ENCODE data around the gene LBHD2. TPM values are rescaled to one million over a fixed set of nuclear protein-coding genes. Genes with fewer than 3 reads are reported as not detected.

Gene LBHD2
- total RNA-seq, 6 experiments from 2014 or later, result not detected

DNA sequence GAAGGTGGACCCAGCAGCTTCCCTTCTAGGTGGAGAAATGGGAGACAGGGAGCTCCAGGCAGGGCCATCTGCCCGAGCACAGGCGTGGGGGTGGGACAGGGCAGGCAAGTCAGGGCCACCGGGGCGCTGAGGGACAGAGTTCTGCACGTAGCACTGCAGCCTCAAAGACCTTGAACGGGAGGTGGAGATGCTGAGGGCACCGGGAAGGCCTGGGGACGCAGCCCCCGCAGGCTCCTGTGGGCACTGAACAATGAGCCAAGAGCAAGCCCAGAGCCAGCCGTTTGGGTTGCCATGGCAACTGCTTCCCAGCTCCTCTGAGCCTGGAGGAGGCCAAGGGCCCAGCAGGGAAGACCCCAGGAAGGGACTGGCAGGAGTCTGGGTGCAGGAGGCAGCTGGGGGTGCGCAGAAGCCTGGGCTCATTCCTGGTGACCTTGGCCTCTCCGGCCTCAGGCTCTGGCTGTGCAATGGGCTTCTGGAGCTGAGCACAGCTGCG, 3.4 kb downstream of the LBHD2 start:
- Histone ChIP-seq H3K27ac (no peak overlapping the region), H3K27me3 (no peaks in the 10 kb centered on the region), H3K4me1 (peaks cover 0 to 9% (median 0%) of the 10 kb centered on the region in 4 donors), H3K4me3 (no peak overlapping the region), H3K36me3 (no peaks in the 10 kb centered on the region), H3K9me3 (no peaks in the 10 kb centered on the region)
- 72% methylated on average over 6 of the region's 13 CpGs for WGBS (ENCODE audit: insufficient coverage, low coverage, low lambda C conversion rate, missing lambda C conversion rate)
- DNase-seq (peak in 2 of 3 donors; percentile 15 to 44), ATAC-seq (no peak)
- TF ChIP-seq POLR2A (IDR thresholded peaks at IDR 0.05), result no peak
- TF ChIP-seq, protein P1, sequence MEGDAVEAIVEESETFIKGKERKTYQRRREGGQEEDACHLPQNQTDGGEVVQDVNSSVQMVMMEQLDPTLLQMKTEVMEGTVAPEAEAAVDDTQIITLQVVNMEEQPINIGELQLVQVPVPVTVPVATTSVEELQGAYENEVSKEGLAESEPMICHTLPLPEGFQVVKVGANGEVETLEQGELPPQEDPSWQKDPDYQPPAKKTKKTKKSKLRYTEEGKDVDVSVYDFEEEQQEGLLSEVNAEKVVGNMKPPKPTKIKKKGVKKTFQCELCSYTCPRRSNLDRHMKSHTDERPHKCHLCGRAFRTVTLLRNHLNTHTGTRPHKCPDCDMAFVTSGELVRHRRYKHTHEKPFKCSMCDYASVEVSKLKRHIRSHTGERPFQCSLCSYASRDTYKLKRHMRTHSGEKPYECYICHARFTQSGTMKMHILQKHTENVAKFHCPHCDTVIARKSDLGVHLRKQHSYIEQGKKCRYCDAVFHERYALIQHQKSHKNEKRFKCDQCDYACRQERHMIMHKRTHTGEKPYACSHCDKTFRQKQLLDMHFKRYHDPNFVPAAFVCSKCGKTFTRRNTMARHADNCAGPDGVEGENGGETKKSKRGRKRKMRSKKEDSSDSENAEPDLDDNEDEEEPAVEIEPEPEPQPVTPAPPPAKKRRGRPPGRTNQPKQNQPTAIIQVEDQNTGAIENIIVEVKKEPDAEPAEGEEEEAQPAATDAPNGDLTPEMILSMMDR (IDR thresholded peaks at IDR 0.05), result no peak
- intact Hi-C loops (cut with DNase I), result no loop called here

DNA sequence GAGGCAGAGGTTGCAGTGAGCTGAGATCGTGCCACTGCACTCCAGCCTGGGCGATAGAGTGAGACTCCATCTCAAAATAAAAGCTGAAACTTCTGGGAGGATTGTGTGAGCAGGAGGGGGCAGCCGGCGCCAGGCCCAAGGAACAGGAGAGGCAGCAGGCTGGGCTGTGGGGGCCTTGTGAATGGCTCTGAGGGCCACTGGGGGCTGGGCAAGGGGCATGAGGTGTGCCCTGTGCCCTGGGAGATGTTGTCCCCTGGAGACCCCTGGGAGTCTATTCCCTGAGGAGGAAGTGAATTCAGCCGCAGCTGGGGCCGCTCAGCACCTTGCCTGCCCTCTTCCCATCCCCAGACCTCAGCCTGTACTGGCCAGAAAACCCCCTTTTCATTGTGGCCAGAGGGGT, 4.9 kb downstream of the LBHD2 start:
- Histone ChIP-seq H3K27me3 (no peaks in the 10 kb centered on the region), H3K27ac (no peak overlapping the region), H3K4me1 (peaks cover 0 to 9% (median 0%) of the 10 kb centered on the region in 4 donors), H3K4me3 (no peak overlapping the region), H3K36me3 (no peaks in the 10 kb centered on the region), H3K9me3 (no peaks in the 10 kb centered on the region)
- intact Hi-C loops (cut with DNase I), result no loop called here
- ATAC-seq (no peak), DNase-seq (peak in 1 of 3 donors; percentile 3)
- TF ChIP-seq, protein P1 (IDR thresholded peaks at IDR 0.05), result no peak
- no peak for TF ChIP-seq POLR2A (IDR thresholded peaks at IDR 0.05)
- WGBS (ENCODE audit: insufficient coverage, low coverage, low lambda C conversion rate, missing lambda C conversion rate), result 80% methylated on average over 1 of the region's 6 CpGs

DNA sequence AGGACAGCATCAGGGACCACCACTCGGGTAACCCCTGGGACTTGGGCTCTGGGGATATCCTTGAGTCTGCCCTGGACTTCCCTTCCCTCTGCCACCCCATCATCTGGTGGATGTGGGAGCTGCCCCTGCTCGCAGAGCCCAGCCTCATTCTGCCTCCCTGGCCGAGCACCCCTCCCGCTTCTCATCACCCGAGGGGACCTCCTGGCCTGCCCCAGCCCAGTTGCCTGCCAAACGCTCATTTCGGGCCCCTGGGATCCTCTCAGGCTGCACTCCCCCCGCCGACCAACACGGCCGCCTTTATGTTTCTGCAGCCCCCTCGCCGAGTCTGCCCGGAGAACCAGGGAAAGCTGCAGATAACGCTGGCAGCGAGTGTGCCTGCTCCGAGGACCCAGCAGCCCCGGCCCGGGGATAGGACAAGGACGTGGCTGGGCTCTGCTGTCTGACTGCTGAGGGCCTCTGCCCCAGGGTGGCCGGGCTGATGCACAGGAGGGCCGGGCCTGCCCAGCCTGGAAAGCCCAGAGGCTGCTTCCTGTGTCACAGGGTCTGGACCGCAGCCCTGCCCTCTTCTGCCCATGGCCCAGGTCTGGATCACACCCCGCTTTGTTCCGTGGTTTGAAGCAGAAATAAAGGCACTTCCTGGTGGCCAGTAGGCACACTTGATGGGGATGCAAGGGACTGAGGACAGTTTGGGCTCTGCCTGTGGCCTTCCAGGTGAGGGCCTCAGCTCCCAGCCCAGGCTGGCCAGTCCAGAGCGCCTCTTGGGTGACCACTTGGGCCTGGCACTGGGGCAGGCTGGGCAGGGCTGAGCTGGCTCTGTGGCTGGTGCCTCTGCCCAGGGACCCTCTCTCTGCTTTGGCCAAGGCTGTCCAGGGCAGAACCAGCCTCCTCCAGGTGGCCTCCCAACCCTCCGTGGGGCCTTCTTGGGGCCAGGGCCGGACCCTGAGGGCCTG, 5.7 kb downstream of the LBHD2 start:
- 100% methylated on average over 2 of the region's 28 CpGs for WGBS (ENCODE audit: insufficient coverage, low coverage, low lambda C conversion rate, missing lambda C conversion rate)
- intact Hi-C loops (cut with DNase I), result no loop called here

DNA sequence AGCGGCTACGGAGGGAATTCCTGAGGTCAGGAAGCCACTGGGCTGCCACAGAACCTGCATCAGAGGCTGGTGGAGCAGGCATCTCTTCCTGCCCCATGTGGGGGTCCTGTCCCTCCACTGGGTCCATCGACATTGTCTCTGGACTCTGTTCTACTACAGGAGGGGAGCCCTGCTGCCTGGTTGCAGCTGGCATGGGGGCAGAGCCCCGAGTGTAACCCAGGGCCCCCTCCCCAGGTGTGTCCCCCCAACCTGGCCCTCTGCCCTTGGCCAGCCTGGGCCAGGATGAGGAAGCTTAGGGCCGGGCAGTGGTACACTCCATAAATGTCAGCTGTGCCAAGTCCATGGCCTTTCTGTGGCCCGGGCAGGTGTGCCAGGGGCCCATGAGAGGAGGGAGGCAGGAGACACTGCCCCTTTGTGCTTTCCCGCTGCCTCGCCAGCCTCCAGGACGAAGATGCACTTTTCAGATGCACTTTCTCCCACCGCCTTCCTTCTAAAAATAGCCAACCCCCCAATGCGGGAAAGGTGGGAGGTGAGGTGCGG, 6.5 kb downstream of the LBHD2 start:
- H3K36me3 ChIP-seq, result no peaks in the 10 kb centered on the region
- no CpG with 5 or more reads among the region's 12 CpGs for WGBS (ENCODE audit: insufficient coverage, low coverage, low lambda C conversion rate, missing lambda C conversion rate)
- intact Hi-C loops (cut with DNase I), result no loop called here
- ATAC-seq, result no peak
- H3K27me3 ChIP-seq, result no peaks in the 10 kb centered on the region
- H3K4me3 ChIP-seq, result no peak overlapping the region
- DNase-seq, result peak in 1 of 3 donors; percentile 15
- peaks cover 0 to 16% (median under 1%) of the 10 kb centered on the region in 4 donors for H3K4me1 ChIP-seq
- H3K9me3 ChIP-seq, result no peaks in the 10 kb centered on the region
- no peak for TF ChIP-seq POLR2A (IDR thresholded peaks at IDR 0.05)
- TF ChIP-seq, protein P1 (IDR thresholded peaks at IDR 0.05), result no peak
- H3K27ac ChIP-seq, result no peak overlapping the region

More for the DNA sequence above, 5.7 kb downstream of the LBHD2 start:
- H3K27ac ChIP-seq, result no peak overlapping the region
- H3K4me1 ChIP-seq, result peaks cover 0 to 12% (median 0%) of the 10 kb centered on the region in 4 donors
- DNase-seq (peak in 1 of 3 donors; percentile 20), ATAC-seq (no peak)
- no peak overlapping the region for H3K4me3 ChIP-seq
- H3K27me3 ChIP-seq, result no peaks in the 10 kb centered on the region
- H3K36me3 ChIP-seq, result no peaks in the 10 kb centered on the region
- TF ChIP-seq POLR2A (IDR thresholded peaks at IDR 0.05), result no peak
- no peaks in the 10 kb centered on the region for H3K9me3 ChIP-seq

Data from right lobe of liver (tissue), 6 donors.